ENCODE measurements around the gene HMSD.

HMSD gene

DNA sequence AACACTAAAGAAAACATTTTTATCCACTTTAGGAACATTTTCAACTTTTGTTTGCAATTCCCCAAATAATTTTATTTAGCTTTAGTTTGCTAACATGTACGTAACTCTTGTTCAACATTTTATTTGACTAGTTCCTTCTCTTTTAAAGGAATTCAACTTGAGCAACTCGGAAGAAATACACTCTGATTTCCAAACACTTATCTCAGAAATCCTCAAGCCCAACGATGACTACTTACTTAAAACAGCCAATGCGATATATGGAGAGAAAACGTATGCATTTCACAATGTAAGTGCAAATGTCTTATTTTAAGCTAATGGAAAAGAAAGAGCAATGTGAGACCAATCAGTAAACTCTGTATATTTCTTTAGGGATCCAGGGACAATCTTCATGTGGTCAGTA is 31.3 kb upstream of the HMSD start:
- WGBS, 2 donors (ENCODE audit: extremely low coverage in 2 of 2, insufficient read length in 2 of 2, insufficient replicate concordance in 1 of 2) = no CpG with 5 or more reads among the region's 5 CpGs

DNA sequence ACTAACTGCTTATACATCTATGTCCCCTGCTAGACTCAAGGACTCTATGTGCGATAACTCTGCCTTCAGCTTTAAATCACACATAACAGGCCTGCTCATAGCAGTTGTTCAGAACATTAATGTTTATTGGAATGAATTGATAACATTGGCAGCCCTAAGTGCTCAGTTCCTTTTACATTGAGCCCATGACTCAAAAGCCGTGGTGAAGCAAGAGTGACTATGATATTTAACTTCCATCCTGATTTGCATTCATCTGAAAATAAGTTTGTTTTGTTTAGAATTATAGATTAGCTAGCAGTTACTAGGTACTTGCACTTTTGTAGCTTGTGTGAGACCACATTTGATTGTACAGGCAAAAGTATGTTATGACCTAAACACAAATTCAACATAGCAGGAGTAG is 27.1 kb upstream of the HMSD start:
- Histone ChIP-seq H3K27ac (replicated peaks; ENCODE audit: low read length) (no peak overlapping the region), H2AFZ (ENCODE audit: low read length) (no peak overlapping the region), H2BK12ac (ENCODE audit: low read length) (no peak overlapping the region), H3K23ac (ENCODE audit: low read depth, low read length, poor library complexity) (no peak overlapping the region), H3K4me2 (ENCODE audit: insufficient read depth, low read length, poor library complexity, severe bottlenecking) (no peak overlapping the region), H4K8ac (ENCODE audit: low read depth, low read length) (no peak overlapping the region), H3K36me3 (replicated peaks in 1 of 2; ENCODE audit: control insufficient read depth in 2 of 2, insufficient read depth in 2 of 2, low read length in 2 of 2) (no peaks in the 10 kb centered on the region), H3K9ac (ENCODE audit: low read depth, low read length, poor library complexity) (no peak overlapping the region), H2BK15ac (ENCODE audit: low read length) (no peak overlapping the region), H3K18ac (ENCODE audit: low read length) (no peak overlapping the region), H3K79me1 (ENCODE audit: low read depth, low read length) (no peaks in the 10 kb centered on the region), H3K9me3 (replicated peaks in 1 of 2; ENCODE audit: control insufficient read depth in 2 of 2, insufficient read depth in 1 of 2, low read depth in 1 of 2, low read length in 2 of 2) (no peaks in the 10 kb centered on the region), H3K4me3 (ENCODE audit: low read length in 2 of 2) (no peak overlapping the region), H4K91ac (ENCODE audit: low read depth, low read length, poor library complexity) (no peak overlapping the region), H2BK120ac (ENCODE audit: low read depth, low read length) (no peak overlapping the region), H3K14ac (ENCODE audit: low read length) (no peak overlapping the region), H3K4ac (ENCODE audit: low read length) (no peak overlapping the region), H2AK5ac (ENCODE audit: low read depth, low read length) (no peak overlapping the region), H2BK5ac (ENCODE audit: low read length) (no peak overlapping the region), H3K27me3 (ENCODE audit: control insufficient read depth in 3 of 3, insufficient read depth in 3 of 3, low read depth in 1 of 3, low read length in 3 of 3) (peaks cover 0 to 2% (median 0%) of the 10 kb centered on the region in 3 experiments), H3K4me1 (ENCODE audit: control insufficient read depth in 2 of 2, insufficient read depth in 1 of 2, low read depth in 1 of 2, low read length in 2 of 2) (no peaks in the 10 kb centered on the region)
- DNase-seq (ENCODE audit: low spot score) = no peak
- whole genome bisulfite sequencing, 2 donors (ENCODE audit: extremely low coverage in 2 of 2, insufficient read length in 2 of 2, insufficient replicate concordance in 1 of 2) = no CpG with 5 or more reads among the region's 2 CpGs

More for the DNA sequence above, 31.3 kb upstream of the HMSD start:
- H3K4me2 ChIP-seq (ENCODE audit: insufficient read depth, low read length, poor library complexity, severe bottlenecking) = no peak overlapping the region
- H3K4me1 ChIP-seq (ENCODE audit: control insufficient read depth in 2 of 2, insufficient read depth in 1 of 2, low read depth in 1 of 2, low read length in 2 of 2) = no peaks in the 10 kb centered on the region
- H3K79me1 ChIP-seq (ENCODE audit: low read depth, low read length) = no peaks in the 10 kb centered on the region
- H2BK5ac ChIP-seq (ENCODE audit: low read length) = no peak overlapping the region
- H3K14ac ChIP-seq (ENCODE audit: low read length) = no peak overlapping the region
- H4K91ac ChIP-seq (ENCODE audit: low read depth, low read length, poor library complexity) = no peak overlapping the region
- H2BK120ac ChIP-seq (ENCODE audit: low read depth, low read length) = no peak overlapping the region
- H3K23ac ChIP-seq (ENCODE audit: low read depth, low read length, poor library complexity) = no peak overlapping the region
- no peak for DNase-seq (ENCODE audit: low spot score)
- H3K9me3 ChIP-seq (replicated peaks in 1 of 2; ENCODE audit: control insufficient read depth in 2 of 2, insufficient read depth in 1 of 2, low read depth in 1 of 2, low read length in 2 of 2) = no peaks in the 10 kb centered on the region
- H2BK12ac ChIP-seq (ENCODE audit: low read length) = no peak overlapping the region
- no peaks in the 10 kb centered on the region for H3K36me3 ChIP-seq (replicated peaks in 1 of 2; ENCODE audit: control insufficient read depth in 2 of 2, insufficient read depth in 2 of 2, low read length in 2 of 2)
- no peak overlapping the region for H3K18ac ChIP-seq (ENCODE audit: low read length)
- no peak overlapping the region for H2BK15ac ChIP-seq (ENCODE audit: low read length)
- H3K9ac ChIP-seq (ENCODE audit: low read depth, low read length, poor library complexity) = no peak overlapping the region
- H2AFZ ChIP-seq (ENCODE audit: low read length) = no peak overlapping the region
- no peak overlapping the region for H3K27ac ChIP-seq (replicated peaks; ENCODE audit: low read length)
- no peak overlapping the region for H3K4me3 ChIP-seq (ENCODE audit: low read length in 2 of 2)
- peaks cover 0 to under 1% (median 0%) of the 10 kb centered on the region in 3 experiments for H3K27me3 ChIP-seq (ENCODE audit: control insufficient read depth in 3 of 3, insufficient read depth in 3 of 3, low read depth in 1 of 3, low read length in 3 of 3)
- no peak overlapping the region for H4K8ac ChIP-seq (ENCODE audit: low read depth, low read length)
- H2AK5ac ChIP-seq (ENCODE audit: low read depth, low read length) = no peak overlapping the region
- no peak overlapping the region for H3K4ac ChIP-seq (ENCODE audit: low read length)

DNA sequence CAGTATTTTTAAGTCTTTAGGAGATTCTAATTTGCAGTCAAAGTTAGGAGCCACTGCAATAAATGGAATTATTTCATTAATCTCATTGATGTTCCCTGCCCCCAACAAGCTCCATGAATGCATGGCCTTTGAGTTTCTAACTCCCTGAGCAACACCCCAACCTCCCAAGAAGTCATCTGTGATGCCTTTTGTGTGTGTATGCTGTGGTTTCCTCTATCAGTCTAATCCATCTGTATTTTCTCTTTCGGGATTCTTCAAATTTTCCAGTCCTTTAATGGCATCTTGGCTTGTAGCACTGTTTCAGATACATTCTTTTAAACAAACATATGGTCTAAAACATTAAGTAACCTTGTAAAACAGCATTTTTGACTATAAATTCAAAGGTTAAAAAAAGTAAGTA is 24.6 kb upstream of the HMSD start:
- H3K4ac ChIP-seq (ENCODE audit: low read length) = no peak overlapping the region
- no peak overlapping the region for H4K91ac ChIP-seq (ENCODE audit: low read depth, low read length, poor library complexity)
- H3K27me3 ChIP-seq (ENCODE audit: control insufficient read depth in 3 of 3, insufficient read depth in 3 of 3, low read depth in 1 of 3, low read length in 3 of 3) = peaks cover 0 to 2% (median 0%) of the 10 kb centered on the region in 3 experiments
- H3K14ac ChIP-seq (ENCODE audit: low read length) = no peak overlapping the region
- H3K79me1 ChIP-seq (ENCODE audit: low read depth, low read length) = no peaks in the 10 kb centered on the region
- DNase-seq (ENCODE audit: low spot score) = no peak
- no peak overlapping the region for H2BK12ac ChIP-seq (ENCODE audit: low read length)
- no peak overlapping the region for H2AFZ ChIP-seq (ENCODE audit: low read length)
- no peak overlapping the region for H3K18ac ChIP-seq (ENCODE audit: low read length)
- H3K9me3 ChIP-seq (replicated peaks in 1 of 2; ENCODE audit: control insufficient read depth in 2 of 2, insufficient read depth in 1 of 2, low read depth in 1 of 2, low read length in 2 of 2) = no peaks in the 10 kb centered on the region
- no CpG with 5 or more reads among the region's 1 CpG for WGBS, 2 donors (ENCODE audit: extremely low coverage in 2 of 2, insufficient read length in 2 of 2, insufficient replicate concordance in 1 of 2)
- no peak overlapping the region for H2BK15ac ChIP-seq (ENCODE audit: low read length)
- H2BK5ac ChIP-seq (ENCODE audit: low read length) = no peak overlapping the region
- H3K4me1 ChIP-seq (ENCODE audit: control insufficient read depth in 2 of 2, insufficient read depth in 1 of 2, low read depth in 1 of 2, low read length in 2 of 2) = no peaks in the 10 kb centered on the region
- H2AK5ac ChIP-seq (ENCODE audit: low read depth, low read length) = no peak overlapping the region
- no peak overlapping the region for H2BK120ac ChIP-seq (ENCODE audit: low read depth, low read length)
- no peak overlapping the region for H3K4me3 ChIP-seq (ENCODE audit: low read length in 2 of 2)
- H3K27ac ChIP-seq (replicated peaks; ENCODE audit: low read length) = no peak overlapping the region
- H4K8ac ChIP-seq (ENCODE audit: low read depth, low read length) = no peak overlapping the region
- no peak overlapping the region for H3K9ac ChIP-seq (ENCODE audit: low read depth, low read length, poor library complexity)
- no peak overlapping the region for H3K4me2 ChIP-seq (ENCODE audit: insufficient read depth, low read length, poor library complexity, severe bottlenecking)
- no peaks in the 10 kb centered on the region for H3K36me3 ChIP-seq (replicated peaks in 1 of 2; ENCODE audit: control insufficient read depth in 2 of 2, insufficient read depth in 2 of 2, low read length in 2 of 2)
- H3K23ac ChIP-seq (ENCODE audit: low read depth, low read length, poor library complexity) = no peak overlapping the region

DNA sequence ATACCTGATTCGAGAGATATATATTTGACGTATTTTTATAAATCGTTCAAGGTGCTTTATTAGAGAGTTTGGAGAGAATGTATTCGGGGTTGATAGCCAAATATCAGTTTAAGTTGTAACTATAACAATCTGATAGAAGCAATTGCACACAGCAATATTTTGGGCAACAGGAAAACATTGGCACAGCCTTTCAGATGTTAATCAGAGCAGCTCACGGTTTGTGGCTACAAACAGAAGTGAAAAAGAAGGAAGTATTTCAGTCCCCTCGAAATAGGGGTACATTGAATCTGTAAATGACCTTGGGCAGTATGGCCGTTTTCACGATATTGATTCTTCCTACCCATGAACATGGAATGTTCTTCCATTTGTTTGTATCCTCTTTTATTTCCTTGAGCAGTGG is 20.8 kb upstream of the HMSD start:
- no peaks in the 10 kb centered on the region for H3K27me3 ChIP-seq (ENCODE audit: control insufficient read depth in 3 of 3, insufficient read depth in 3 of 3, low read depth in 1 of 3, low read length in 3 of 3)
- H2BK15ac ChIP-seq (ENCODE audit: low read length) = no peak overlapping the region
- H3K4me3 ChIP-seq (ENCODE audit: low read length in 2 of 2) = no peak overlapping the region
- H3K9me3 ChIP-seq (replicated peaks in 1 of 2; ENCODE audit: control insufficient read depth in 2 of 2, insufficient read depth in 1 of 2, low read depth in 1 of 2, low read length in 2 of 2) = no peaks in the 10 kb centered on the region
- WGBS, 2 donors (ENCODE audit: extremely low coverage in 2 of 2, insufficient read length in 2 of 2, insufficient replicate concordance in 1 of 2) = 100% methylated on average over 3 of the region's 8 CpGs; no CpG with 5 or more reads in 1 of the 2 donors
- no peak overlapping the region for H2BK120ac ChIP-seq (ENCODE audit: low read depth, low read length)
- no peak for DNase-seq (ENCODE audit: low spot score)
- H3K36me3 ChIP-seq (replicated peaks in 1 of 2; ENCODE audit: control insufficient read depth in 2 of 2, insufficient read depth in 2 of 2, low read length in 2 of 2) = no peaks in the 10 kb centered on the region
- no peak overlapping the region for H2BK12ac ChIP-seq (ENCODE audit: low read length)
- no peak overlapping the region for H3K4me2 ChIP-seq (ENCODE audit: insufficient read depth, low read length, poor library complexity, severe bottlenecking)
- H3K27ac ChIP-seq (replicated peaks; ENCODE audit: low read length) = no peak overlapping the region
- H3K4me1 ChIP-seq (ENCODE audit: control insufficient read depth in 2 of 2, insufficient read depth in 1 of 2, low read depth in 1 of 2, low read length in 2 of 2) = no peaks in the 10 kb centered on the region
- H2BK5ac ChIP-seq (ENCODE audit: low read length) = no peak overlapping the region
- no peak overlapping the region for H3K4ac ChIP-seq (ENCODE audit: low read length)
- no peak overlapping the region for H2AK5ac ChIP-seq (ENCODE audit: low read depth, low read length)
- no peak overlapping the region for H3K23ac ChIP-seq (ENCODE audit: low read depth, low read length, poor library complexity)
- no peak overlapping the region for H3K14ac ChIP-seq (ENCODE audit: low read length)
- no peak overlapping the region for H4K8ac ChIP-seq (ENCODE audit: low read depth, low read length)
- H4K91ac ChIP-seq (ENCODE audit: low read depth, low read length, poor library complexity) = no peak overlapping the region
- H3K9ac ChIP-seq (ENCODE audit: low read depth, low read length, poor library complexity) = no peak overlapping the region
- H3K18ac ChIP-seq (ENCODE audit: low read length) = no peak overlapping the region
- H3K79me1 ChIP-seq (ENCODE audit: low read depth, low read length) = no peaks in the 10 kb centered on the region
- H2AFZ ChIP-seq (ENCODE audit: low read length) = no peak overlapping the region
